Lower leg skin (tissue), 4 donors: ENCODE measurements around the gene MAT1A. TPM values are rescaled to one million over a fixed set of nuclear protein-coding genes. Genes with fewer than 3 reads are reported as not detected.

Experiments used
- DNase-seq, 2 donors: peaks; one replicate each; pipeline ENCODE4 v3.0.0-alpha.2; 2019; ENCODE audit warnings: low spot score in 2 of 2
- H3K4me3 ChIP-seq: fragments of 200-600 bp; sonication (generic); 2 replicates; pipeline ENCODE4 v1.5.1; 2017; ENCODE audit warnings: mild to moderate bottlenecking, low read depth; ENCODE audit not compliant: poor library complexity, severe bottlenecking
- CTCF ChIP-seq, 3 donors: fragments of 450-650 bp; IDR thresholded peaks; one replicate each; pipeline ENCODE4 v1.5.1; 2016; ENCODE audit warnings: antibody characterized with exemption in 3 of 3, mild to moderate bottlenecking in 3 of 3, moderate library complexity in 2 of 3
- POLR2A ChIP-seq, 2 donors: fragments of 450-650 bp; IDR thresholded peaks; one replicate each; pipeline ENCODE4 v1.6.1; 2016 to 2017; ENCODE audit warnings: antibody characterized with exemption in 2 of 2, mild to moderate bottlenecking in 1 of 2, moderate library complexity in 1 of 2
- WGBS, 2 donors: methylation state at CpG; one replicate each; pipeline ENCODE4 v1.1.5; 2018; 5-methylcytosine and 5-hydroxymethylcytosine counted together
- intact Hi-C: fragments of 100-400 bp; cut with DNase I; formaldehyde crosslinking; loops from one replicate; pipeline ENCODE4 v1.15.0; 2023; ENCODE audit warnings: low total_unique reads
- total RNA-seq, 4 donors: library from RNA; depleted of rRNA; stranded (reverse); fragments of >200 nt; gene quantifications; one replicate each; pipeline ENCODE4 v1.1.0, GENCODE V29; 2016

The MAT1A gene
- total RNA-seq, 4 donors from 2014 or later, result 4.6 to 12.1 (median 6.6) TPM

- TF ChIP-seq POLR2A (IDR thresholded peaks at IDR 0.05), result no peak
- no peak for TF ChIP-seq CTCF (IDR thresholded peaks at IDR 0.05)
- 61 to 69% methylated on average over 4 of the region's 4 CpGs for WGBS, 2 donors
- H3K4me3 ChIP-seq, result no peak overlapping the region
- DNase-seq, result no peak
- intact Hi-C loops, result no loop called here
Measured at GRCh38 chr10:80290474-80291220, 1.2 kb upstream of the MAT1A start.

GRCh38 chr10:80288849-80289248 is 609 bp downstream of the MAT1A start:
- intact Hi-C loops, result no loop called here
- no peak for TF ChIP-seq POLR2A (IDR thresholded peaks at IDR 0.05)
- TF ChIP-seq CTCF (IDR thresholded peaks at IDR 0.05), result no peak

GRCh38 chr10:80284522-80284921 is 4.9 kb downstream of the MAT1A start:
- no peak for DNase-seq
- 75 to 94% methylated on average over 1 of the region's 1 CpG for WGBS, 2 donors
- intact Hi-C loops, result no loop called here
- H3K4me3 ChIP-seq, result no peak overlapping the region
- TF ChIP-seq CTCF (IDR thresholded peaks at IDR 0.05) (no peak), POLR2A (IDR thresholded peaks at IDR 0.05) (no peak)

More at GRCh38 chr10:80288849-80289248, 609 bp downstream of the MAT1A start:
- no peak for DNase-seq
- no peak overlapping the region for H3K4me3 ChIP-seq
- 75 to 79% methylated on average over 5 of the region's 5 CpGs for WGBS, 2 donors

GRCh38 chr10:80283536-80284199 is 5.8 kb downstream of the MAT1A start:
- intact Hi-C loops, result no loop called here
- no peak for DNase-seq
- 90 to 92% methylated on average over 14 of the region's 14 CpGs for WGBS, 2 donors
- TF ChIP-seq CTCF (IDR thresholded peaks at IDR 0.05) (no peak), POLR2A (IDR thresholded peaks at IDR 0.05) (no peak)
- H3K4me3 ChIP-seq, result no peak overlapping the region

- intact Hi-C loops, result no loop called here
- WGBS, 2 donors, result 90 to 95% methylated on average over 3 to 4 of the region's 4 CpGs
- DNase-seq, result no peak
- TF ChIP-seq CTCF (IDR thresholded peaks at IDR 0.05), result no peak
- TF ChIP-seq POLR2A (IDR thresholded peaks at IDR 0.05), result no peak
- no peak overlapping the region for H3K4me3 ChIP-seq
Measured at GRCh38 chr10:80283119-80283518, 6.3 kb downstream of the MAT1A start.
